GM18508 (cell line): ENCODE results near the gene TNFAIP8.
A peak's percentile ranks its signal among the peaks of the same experiment; 100 is the strongest.

ENCODE experiments used
- ATAC-seq: cut with Tn5 transposase; IDR thresholded peaks from one replicate; pipeline ENCODE4 v1.9.1; 2021; ENCODE audit warnings: moderate number of reproducible peaks; ENCODE audit not compliant: insufficient read depth, unreplicated experiment

Gene TNFAIP8

GRCh38 chr5:119365847-119366539, 10.2 kb downstream of the TNFAIP8 start:
- no peak for ATAC-seq

GRCh38 chr5:119366540-119366881, 10.7 kb downstream of the TNFAIP8 start:
- no peak for ATAC-seq

GRCh38 chr5:119367502-119368237, 11.9 kb downstream of the TNFAIP8 start:
- ATAC-seq: peak; percentile 76

- no peak for ATAC-seq
Observed at GRCh38 chr5:119368238-119368630, 12.4 kb downstream of the TNFAIP8 start.

GRCh38 chr5:119370486-119370885, 14.7 kb downstream of the TNFAIP8 start:
- ATAC-seq: no peak

GRCh38 chr5:119371146-119371545, 15.3 kb downstream of the TNFAIP8 start:
- no peak for ATAC-seq

GRCh38 chr5:119373449-119373858, 17.6 kb downstream of the TNFAIP8 start:
- ATAC-seq: peak; percentile 50

GRCh38 chr5:119374901-119375300, 19.1 kb downstream of the TNFAIP8 start:
- ATAC-seq: no peak

- no peak for ATAC-seq
Observed at GRCh38 chr5:119377066-119377465, 21.2 kb downstream of the TNFAIP8 start.

GRCh38 chr5:119378075-119378700, 22.4 kb downstream of the TNFAIP8 start:
- no peak for ATAC-seq

- ATAC-seq: no peak
Observed at GRCh38 chr5:119379096-119379495, 23.3 kb downstream of the TNFAIP8 start.

- ATAC-seq: no peak
Observed at GRCh38 chr5:119379942-119380547, 24.2 kb downstream of the TNFAIP8 start.

- no peak for ATAC-seq
Observed at GRCh38 chr5:119382169-119382568, 26.4 kb downstream of the TNFAIP8 start.

GRCh38 chr5:119383008-119383407, 27.2 kb downstream of the TNFAIP8 start:
- ATAC-seq: no peak

- peak; percentile 40 for ATAC-seq
Observed at GRCh38 chr5:119385136-119385535, 29.3 kb downstream of the TNFAIP8 start.

- ATAC-seq: peak; percentile 8
Observed at GRCh38 chr5:119385536-119386128, 29.8 kb downstream of the TNFAIP8 start.

GRCh38 chr5:119386596-119387344, 31.0 kb downstream of the TNFAIP8 start:
- no peak for ATAC-seq

- ATAC-seq: no peak
Observed at GRCh38 chr5:119387945-119388618, 32.3 kb downstream of the TNFAIP8 start.

- no peak for ATAC-seq
Observed at GRCh38 chr5:119388619-119389190, 32.9 kb downstream of the TNFAIP8 start.
